Measurements from ENCODE around the gene INTS15. TPM values are rescaled to one million over a fixed set of nuclear protein-coding genes. Genes with fewer than 3 reads are reported as not detected.

INTS15 gene
- total RNA-seq, 1 experiment from 2014 or later, result 24.3 TPM

DNA sequence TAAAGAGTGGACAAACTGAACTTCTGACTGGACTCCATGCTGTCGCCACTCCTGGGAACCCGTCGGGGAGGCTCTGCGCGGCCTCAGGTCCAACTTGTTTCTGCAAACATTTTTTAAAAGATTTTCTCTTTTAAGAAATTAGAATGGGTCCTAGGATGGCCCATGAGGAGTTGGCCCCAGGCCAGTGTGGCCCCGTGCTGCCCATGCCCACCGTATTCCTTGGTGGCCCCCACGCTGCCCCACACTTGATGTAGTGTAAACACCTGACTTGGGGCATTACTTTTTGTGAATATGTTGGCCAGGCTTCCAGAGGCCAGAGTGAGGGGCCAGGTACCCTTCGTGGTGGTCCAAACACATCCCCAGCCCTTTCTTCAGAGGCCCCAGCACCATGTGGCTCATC lies 66.6 kb downstream of the INTS15 start:
- CTCF ChIA-PET, result no interaction called here

More for the DNA sequence above, 66.6 kb downstream of the INTS15 start:
- Histone ChIP-seq H4K20me1 (ENCODE audit: insufficient read depth) (no peaks in the 10 kb centered on the region), H3K4me1 (ENCODE audit: control insufficient read depth in 1 of 2, insufficient read depth in 2 of 2, low read length in 2 of 2) (no peaks in the 10 kb centered on the region), H3K4me3 (replicated peaks in 1 of 2; ENCODE audit: low read depth in 1 of 2, low read length in 2 of 2) (no peak overlapping the region), H3K4me2 (ENCODE audit: low read length) (no peak overlapping the region), H3K9me2 (ENCODE audit: insufficient read depth) (no peaks in the 10 kb centered on the region), H3K9me3 (ENCODE audit: control insufficient read depth in 1 of 2, insufficient read depth in 1 of 2, low read depth in 1 of 2, low read length in 2 of 2) (no peaks in the 10 kb centered on the region; a peak in 1 of 4 replicates), H3K9ac (ENCODE audit: low read length) (no peak overlapping the region), H3K79me2 (ENCODE audit: insufficient read depth, low read length) (no peaks in the 10 kb centered on the region), H3K27me3 (ENCODE audit: insufficient read depth, low read length) (no peaks in the 10 kb centered on the region), H3K27ac (ENCODE audit: low read depth, low read length) (no peak overlapping the region), H3K36me3 (ENCODE audit: control insufficient read depth in 1 of 2, insufficient read depth in 2 of 2, low read length in 2 of 2) (peaks cover 3 to 16% of the 10 kb centered on the region in 2 experiments; a peak in 3 of 4 replicates), H2AFZ (ENCODE audit: low read depth, low read length, poor library complexity, severe bottlenecking) (no peak overlapping the region)
- RAD21 ChIA-PET (ENCODE audit: low non-redundant PET in 1 of 2, low total read pairs in 2 of 2, uncharacterized antibody in 2 of 2, unreplicated experiment in 2 of 2), result no interaction called here
- intact Hi-C loops (cut with micrococcal nuclease), result no loop called here
- POLR2A ChIA-PET, result no interaction called here
- BruUV-seq (replicated peaks), result no TSS peak
- TF ChIP-seq RAD21 (IDR thresholded peaks at IDR 0.05; ENCODE audit: low read depth), result no peak
- TF ChIP-seq, protein P1, sequence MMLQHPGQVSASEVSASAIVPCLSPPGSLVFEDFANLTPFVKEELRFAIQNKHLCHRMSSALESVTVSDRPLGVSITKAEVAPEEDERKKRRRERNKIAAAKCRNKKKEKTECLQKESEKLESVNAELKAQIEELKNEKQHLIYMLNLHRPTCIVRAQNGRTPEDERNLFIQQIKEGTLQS (IDR thresholded peaks at IDR 0.05), result no peak
- TF ChIP-seq, protein P2, sequence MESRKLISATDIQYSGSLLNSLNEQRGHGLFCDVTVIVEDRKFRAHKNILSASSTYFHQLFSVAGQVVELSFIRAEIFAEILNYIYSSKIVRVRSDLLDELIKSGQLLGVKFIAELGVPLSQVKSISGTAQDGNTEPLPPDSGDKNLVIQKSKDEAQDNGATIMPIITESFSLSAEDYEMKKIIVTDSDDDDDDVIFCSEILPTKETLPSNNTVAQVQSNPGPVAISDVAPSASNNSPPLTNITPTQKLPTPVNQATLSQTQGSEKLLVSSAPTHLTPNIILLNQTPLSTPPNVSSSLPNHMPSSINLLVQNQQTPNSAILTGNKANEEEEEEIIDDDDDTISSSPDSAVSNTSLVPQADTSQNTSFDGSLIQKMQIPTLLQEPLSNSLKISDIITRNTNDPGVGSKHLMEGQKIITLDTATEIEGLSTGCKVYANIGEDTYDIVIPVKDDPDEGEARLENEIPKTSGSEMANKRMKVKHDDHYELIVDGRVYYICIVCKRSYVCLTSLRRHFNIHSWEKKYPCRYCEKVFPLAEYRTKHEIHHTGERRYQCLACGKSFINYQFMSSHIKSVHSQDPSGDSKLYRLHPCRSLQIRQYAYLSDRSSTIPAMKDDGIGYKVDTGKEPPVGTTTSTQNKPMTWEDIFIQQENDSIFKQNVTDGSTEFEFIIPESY (IDR thresholded peaks at IDR 0.05; ENCODE audit: extremely low read depth, insufficient replicate concordance, low read length), result no peak
- TF ChIP-seq EGR1 (IDR thresholded peaks at IDR 0.05; ENCODE audit: low read depth), result no peak
- TF ChIP-seq POLR2A (IDR thresholded peaks at IDR 0.05; ENCODE audit: borderline replicate concordance, extremely low read depth, insufficient read depth, insufficient read length), result no peak
- TF ChIP-seq CBX3 (IDR thresholded peaks at IDR 0.05; ENCODE audit: low read depth), result no peak
- no peak for DNase-seq (ENCODE audit: low read depth, low spot score)
- ATAC-seq, result no peak

Other genes with a start within 250 kb of the INTS15 start
- 17.4 TPM for gene FAM220A, start 241.1 kb upstream of the INTS15 start, total RNA-seq (2021; ENCODE audit: unreplicated experiment)
- 269 TPM for gene RAC1, start 215.5 kb upstream of the INTS15 start, total RNA-seq (2021; ENCODE audit: unreplicated experiment)
- 30.2 TPM for gene DAGLB, start 142.1 kb upstream of the INTS15 start, total RNA-seq (2021; ENCODE audit: unreplicated experiment)
- gene KDELR2, start 105.9 kb upstream of the INTS15 start, total RNA-seq (2021; ENCODE audit: unreplicated experiment), result 123 TPM
- 3.2 TPM for gene GRID2IP, start 38.6 kb upstream of the INTS15 start, total RNA-seq (2021; ENCODE audit: unreplicated experiment)
- 59.3 TPM for gene ZDHHC4, start 12.6 kb upstream of the INTS15 start, total RNA-seq (2021; ENCODE audit: unreplicated experiment)
- 0.05 TPM for gene ZNF853, start 25.6 kb downstream of the INTS15 start, total RNA-seq (2021; ENCODE audit: unreplicated experiment)
- 25.0 TPM for gene ZNF316, start 47.3 kb downstream of the INTS15 start, total RNA-seq (2021; ENCODE audit: unreplicated experiment)
- 19.0 TPM for gene ZNF12, start 116.9 kb downstream of the INTS15 start, total RNA-seq (2021; ENCODE audit: unreplicated experiment)
- 0.37 TPM for gene RSPH10B2, start 164.1 kb downstream of the INTS15 start, total RNA-seq (2021; ENCODE audit: unreplicated experiment)
- 54.5 TPM for gene CCZ1B, start 236.3 kb downstream of the INTS15 start, total RNA-seq (2021; ENCODE audit: unreplicated experiment)

All from HCT116 (cell line).